Measurements from ENCODE around the gene RBSN.

The RBSN gene

DNA sequence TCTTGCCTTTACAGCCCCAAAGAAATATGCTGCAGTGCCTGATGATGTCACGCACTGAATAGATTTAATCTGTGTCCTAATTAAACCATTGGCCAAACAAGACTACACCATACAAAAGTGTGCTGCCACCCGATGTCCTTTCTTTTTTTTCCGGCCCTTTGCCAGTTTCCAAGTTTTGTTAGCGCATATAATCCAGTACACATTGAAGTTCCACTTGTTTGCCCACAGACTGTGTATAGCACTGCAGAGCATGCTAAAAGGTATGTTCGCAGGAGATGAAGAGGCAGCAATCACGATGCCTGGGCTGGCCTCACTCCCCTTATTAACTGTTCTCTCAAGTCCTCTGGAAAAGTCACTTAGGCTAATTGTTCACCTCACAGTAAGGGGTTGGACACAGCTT, 60.6 kb downstream of the RBSN start:
- TF ChIP-seq, protein P1, sequence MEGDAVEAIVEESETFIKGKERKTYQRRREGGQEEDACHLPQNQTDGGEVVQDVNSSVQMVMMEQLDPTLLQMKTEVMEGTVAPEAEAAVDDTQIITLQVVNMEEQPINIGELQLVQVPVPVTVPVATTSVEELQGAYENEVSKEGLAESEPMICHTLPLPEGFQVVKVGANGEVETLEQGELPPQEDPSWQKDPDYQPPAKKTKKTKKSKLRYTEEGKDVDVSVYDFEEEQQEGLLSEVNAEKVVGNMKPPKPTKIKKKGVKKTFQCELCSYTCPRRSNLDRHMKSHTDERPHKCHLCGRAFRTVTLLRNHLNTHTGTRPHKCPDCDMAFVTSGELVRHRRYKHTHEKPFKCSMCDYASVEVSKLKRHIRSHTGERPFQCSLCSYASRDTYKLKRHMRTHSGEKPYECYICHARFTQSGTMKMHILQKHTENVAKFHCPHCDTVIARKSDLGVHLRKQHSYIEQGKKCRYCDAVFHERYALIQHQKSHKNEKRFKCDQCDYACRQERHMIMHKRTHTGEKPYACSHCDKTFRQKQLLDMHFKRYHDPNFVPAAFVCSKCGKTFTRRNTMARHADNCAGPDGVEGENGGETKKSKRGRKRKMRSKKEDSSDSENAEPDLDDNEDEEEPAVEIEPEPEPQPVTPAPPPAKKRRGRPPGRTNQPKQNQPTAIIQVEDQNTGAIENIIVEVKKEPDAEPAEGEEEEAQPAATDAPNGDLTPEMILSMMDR (conservative IDR thresholded peaks at IDR 0.05): no peak
- no peak for TF ChIP-seq ZFX (IDR thresholded peaks at IDR 0.05)
- no peak overlapping the region for H3K27ac ChIP-seq

DNA sequence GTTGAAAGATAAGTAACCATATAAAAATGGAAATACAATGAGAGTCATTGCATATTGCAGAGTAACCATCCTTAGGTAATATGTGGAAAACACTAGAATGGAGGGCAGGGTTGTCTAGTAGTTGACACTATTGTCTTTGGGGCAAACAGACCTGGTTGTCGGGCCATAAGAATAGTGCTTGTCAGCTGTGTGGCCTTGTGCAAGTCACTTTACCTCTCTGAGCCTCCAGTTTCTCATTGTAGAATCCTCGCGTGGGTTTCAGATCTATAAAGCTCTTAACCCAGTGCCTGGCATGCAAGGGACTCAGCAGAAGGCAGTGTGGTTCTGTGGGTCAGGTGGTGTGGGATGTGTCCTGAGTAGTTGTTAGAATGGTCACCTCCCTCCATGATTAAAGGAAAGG, 65.8 kb downstream of the RBSN start:
- no peak overlapping the region for H3K27ac ChIP-seq
- TF ChIP-seq, protein P1 (conservative IDR thresholded peaks at IDR 0.05): no peak
- no peak for TF ChIP-seq ZFX (IDR thresholded peaks at IDR 0.05)

DNA sequence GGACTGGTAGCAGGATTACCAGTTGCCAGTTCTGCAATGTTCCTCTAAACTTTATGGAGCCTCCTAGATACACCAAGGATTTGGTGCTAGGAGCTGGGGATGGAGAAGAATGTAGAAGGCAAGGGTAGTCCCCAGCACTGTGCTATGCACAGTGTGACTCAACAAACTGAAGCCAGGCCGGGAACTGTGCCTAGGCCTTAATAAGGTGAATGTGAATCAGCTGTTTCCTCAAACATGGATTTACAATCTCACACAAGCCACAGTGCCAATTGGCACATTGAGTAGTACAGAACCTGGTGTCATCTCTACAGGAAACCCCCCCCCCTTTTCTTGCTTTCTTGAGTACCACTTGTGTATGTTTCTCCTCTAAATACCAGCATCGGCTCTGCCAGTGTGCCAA, 66.3 kb downstream of the RBSN start:
- no peak overlapping the region for H3K27ac ChIP-seq
- TF ChIP-seq ZFX (IDR thresholded peaks at IDR 0.05): no peak
- TF ChIP-seq, protein P1 (conservative IDR thresholded peaks at IDR 0.05): no peak

DNA sequence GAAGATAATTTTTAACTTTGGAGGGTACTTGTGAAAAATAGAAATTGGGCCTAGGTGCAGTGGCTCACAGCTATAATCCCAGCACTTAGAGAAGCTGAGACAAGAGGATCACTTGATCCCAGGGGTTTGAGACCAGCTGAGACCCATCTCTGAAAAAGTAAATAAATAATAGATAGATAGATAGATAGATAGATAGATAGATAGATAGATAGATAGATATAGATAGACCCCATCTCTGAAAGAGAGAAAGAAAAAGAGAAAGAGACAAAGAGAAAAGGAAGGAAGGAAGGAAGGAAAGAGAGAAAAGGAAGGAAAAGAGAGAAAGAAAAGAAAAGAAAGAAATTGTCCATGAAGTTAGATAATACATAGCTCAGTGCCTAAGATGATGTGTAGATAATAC, 69.3 kb downstream of the RBSN start:
- no peak overlapping the region for H3K27ac ChIP-seq
- TF ChIP-seq, protein P1 (conservative IDR thresholded peaks at IDR 0.05): no peak
- TF ChIP-seq ZFX (IDR thresholded peaks at IDR 0.05): no peak

DNA sequence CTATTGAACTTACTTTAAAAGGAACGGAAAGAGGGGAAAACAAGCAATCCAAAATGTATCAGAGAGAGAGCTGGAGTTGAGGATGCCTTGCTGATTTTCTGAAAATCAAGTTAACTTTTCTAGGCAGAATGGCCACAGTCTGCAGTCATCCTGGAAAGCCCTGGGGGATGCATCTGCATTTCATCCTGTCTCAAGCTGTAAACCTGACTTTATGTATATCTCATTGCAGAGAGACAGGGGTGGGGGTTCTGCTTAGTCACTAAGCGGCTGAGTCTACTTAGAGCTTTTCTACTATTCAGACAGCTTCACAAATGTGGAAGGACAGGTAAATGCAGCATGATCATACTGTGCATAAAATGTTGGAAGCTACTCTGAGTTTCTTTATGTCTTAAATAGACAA, 75.2 kb downstream of the RBSN start:
- TF ChIP-seq ZFX (IDR thresholded peaks at IDR 0.05): no peak
- TF ChIP-seq, protein P1 (conservative IDR thresholded peaks at IDR 0.05): no peak
- no peak overlapping the region for H3K27ac ChIP-seq

DNA sequence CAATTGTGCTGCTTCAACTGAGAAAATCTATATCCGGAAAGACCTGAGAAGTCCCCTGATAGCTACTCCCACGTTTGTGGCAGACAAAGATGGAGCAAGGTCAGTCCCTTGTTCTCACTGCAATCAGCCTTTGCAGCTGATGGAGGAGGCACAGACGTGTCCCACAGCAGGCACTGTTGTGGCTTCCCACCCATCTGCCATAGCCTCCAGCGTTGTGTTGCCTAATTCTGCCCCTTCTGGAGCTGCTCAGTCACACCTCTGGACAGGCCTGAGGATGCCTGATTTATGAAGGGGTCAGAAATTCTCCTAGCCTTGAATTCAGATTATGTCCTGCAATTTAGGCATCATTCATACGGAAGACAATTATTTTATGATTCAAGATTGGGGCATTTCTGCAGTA, 75.7 kb downstream of the RBSN start:
- TF ChIP-seq, protein P1 (conservative IDR thresholded peaks at IDR 0.05): no peak
- TF ChIP-seq ZFX (IDR thresholded peaks at IDR 0.05): no peak
- H3K27ac ChIP-seq: no peak overlapping the region
